OCI-M1 (cell line): ENCODE results near the gene RUNX1.

ENCODE experiments used
- DNase-seq: peaks from one replicate; lab custom pipeline; 2025; lab: John Stamatoyannopoulos, UW

Gene RUNX1

DNA sequence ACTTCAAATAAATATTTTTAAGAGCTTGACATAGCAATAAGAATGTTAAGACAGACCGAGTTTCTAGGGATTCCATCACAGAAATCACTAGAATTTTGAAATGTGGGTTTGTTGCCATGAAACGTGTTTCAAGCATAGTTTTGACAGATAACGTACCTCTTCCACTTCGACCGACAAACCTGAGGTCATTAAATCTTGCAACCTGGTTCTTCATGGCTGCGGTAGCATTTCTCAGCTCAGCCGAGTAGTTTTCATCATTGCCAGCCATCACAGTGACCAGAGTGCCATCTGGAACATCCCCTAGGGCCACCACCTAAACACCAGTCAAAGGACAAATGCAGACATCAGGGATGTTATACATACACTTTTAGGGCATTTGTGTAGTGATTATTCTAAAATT is 168.7 kb downstream of the RUNX1 start:
- DNase-seq: no peak

DNA sequence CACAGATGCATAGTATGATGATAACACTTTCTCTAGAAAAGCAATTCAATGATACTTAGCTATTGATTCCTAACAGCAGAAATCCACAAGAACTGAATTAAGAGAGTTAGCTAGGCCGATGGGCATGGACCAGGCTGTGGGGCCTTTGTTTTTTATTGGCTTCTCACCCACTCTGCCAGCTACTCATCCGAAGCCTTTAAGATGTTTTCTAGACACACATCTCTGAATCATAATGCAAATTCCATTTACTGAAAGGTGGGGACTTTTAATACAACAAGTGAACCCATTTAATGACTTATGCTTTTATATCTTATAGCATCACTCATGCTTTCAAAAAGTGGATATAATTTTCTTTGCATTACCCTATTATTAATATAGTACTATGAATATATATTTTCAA is 170.2 kb downstream of the RUNX1 start:
- no peak for DNase-seq

DNA sequence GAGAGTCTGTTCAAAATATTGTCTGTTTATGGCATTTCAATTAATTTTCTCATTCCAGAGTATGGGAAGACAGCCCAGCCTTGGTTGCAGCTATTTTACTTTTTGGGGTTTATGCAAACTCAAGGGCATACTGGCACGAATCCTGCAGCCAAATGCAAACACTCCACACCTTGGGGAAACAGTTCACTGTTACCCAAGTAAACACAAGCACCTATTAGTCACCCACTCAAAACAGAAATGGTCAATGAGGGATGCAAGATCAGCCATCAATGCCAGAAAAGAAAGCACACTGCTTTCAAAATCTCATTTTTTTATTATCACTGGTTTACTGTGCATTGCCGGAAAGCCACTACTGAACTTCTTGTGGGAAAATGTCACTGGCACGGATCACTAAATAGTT is 170.6 kb downstream of the RUNX1 start:
- no peak for DNase-seq

- DNase-seq: no peak
Measured at GRCh38 chr21:34877485-34878128, 171.5 kb downstream of the RUNX1 start.

DNA sequence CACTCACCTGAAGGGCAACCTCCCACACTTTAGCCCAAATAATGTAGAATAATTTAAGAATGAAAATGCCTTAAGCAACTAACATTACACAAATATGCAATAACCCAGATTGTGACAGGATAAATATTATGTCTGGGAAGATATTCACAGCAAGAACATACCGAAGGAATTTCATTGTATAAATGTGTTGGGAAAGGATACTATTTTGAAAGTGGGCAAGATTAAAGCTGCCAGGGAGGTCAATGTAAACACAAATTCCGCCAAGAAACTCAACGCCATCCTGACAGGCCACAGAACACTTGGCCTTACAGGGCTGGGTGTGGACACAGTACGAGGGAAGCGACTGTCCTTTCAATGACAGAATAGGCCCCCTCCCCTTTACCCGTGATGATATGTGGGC is 173.3 kb downstream of the RUNX1 start:
- DNase-seq: no peak

DNA sequence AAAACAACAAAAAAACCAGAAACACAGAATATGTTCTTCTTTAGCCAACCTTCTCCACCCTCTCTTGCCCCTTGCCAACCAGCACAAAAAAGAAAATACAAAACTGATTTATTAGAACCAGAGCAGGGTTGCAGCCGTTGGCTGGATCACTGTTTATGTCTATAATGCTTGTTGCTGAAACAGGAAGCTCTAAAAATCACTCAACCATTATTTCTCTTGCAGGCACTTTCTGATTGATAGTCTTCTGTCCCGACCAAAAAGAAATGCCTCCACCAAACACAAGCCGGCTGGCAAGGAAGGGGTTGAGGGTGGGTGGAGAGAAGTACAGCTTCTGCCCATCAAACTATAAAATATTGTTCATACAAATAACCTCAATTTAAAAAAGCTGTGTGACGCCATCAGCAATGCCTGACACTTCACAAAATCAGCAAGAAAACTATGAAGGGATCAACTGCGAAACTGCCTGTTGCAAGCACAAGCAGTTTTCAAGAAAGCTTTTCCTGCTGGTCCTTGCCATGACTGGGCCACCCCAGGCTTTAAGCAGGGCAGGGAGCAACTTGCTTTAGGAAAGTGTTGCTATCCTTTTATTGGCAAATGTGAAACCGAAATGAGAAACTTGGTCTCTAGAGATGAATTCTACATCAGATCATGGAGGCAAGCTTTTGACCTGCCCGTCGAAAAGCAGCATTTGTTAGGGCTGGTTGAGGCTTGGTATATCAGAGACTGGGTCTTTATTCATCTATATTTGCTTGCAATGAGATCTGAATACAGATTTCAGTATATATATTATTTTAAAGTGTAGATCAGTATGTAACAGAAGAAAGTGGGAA is 174.2 kb downstream of the RUNX1 start:
- no peak for DNase-seq

GRCh38 chr21:34871026-34871908 is 177.8 kb downstream of the RUNX1 start:
- DNase-seq: no peak

- DNase-seq: no peak
Measured at GRCh38 chr21:34870246-34870645, 178.9 kb downstream of the RUNX1 start.

GRCh38 chr21:34869545-34869944 is 179.6 kb downstream of the RUNX1 start:
- no peak for DNase-seq

DNA sequence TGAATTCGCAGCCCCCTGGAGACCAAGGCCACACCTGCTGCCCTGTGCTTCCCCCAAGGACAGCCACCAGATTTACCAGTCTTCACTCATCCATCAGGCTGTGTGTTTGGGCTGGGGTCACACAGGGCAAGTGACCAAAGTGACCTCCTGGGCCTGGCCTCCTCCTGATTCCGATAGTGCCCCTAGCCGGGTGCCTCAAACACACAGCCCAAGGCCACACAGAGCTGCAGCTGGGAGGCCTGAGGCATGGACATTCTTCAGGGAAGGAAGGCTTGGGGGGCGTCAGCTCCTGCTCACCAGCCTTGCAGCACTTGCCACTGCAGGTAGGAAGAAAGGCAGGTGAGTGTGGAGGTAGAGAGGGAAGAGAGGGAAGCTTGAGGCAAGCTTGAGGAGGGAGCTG is 181.3 kb downstream of the RUNX1 start:
- DNase-seq: no peak

- no peak for DNase-seq
Measured at GRCh38 chr21:34865400-34866241, 183.5 kb downstream of the RUNX1 start.

DNA sequence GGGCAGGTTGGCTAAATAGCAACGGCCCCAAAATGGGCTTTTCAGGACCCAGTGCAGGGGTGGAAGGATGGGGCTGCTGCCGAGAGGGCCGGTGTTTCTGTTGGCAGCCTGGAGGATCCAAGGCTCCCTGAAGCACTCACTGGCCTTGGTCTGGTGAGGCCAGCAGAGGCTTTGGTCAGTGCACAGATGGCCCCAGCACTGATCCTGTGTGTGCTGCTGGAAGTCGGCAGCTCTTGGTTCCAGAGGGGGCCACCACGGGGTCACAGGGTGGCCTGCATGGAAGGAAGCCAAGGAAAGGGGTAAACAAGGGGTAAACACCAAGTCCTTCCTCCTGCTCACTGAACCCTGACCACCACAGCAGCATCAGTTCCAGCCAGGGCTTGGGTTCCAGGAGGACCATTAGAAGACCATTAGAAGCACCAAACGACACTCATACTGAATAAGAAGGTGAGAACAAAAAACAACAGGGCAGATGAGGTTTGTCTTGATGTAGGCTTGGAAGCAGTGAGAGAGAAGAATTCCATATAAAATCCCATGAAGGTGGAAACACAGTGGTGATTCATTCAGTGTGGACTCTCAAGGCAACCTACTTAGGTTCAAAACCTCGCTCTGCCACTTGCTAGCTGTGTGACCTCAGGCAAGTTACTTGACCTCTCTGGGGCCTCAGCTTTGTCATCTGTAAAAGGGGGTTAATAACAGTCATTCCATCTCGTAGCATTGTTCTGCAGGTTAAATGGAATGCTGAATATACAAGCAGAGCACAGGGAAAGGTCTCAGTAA is 184.5 kb downstream of the RUNX1 start:
- DNase-seq: no peak

- no peak for DNase-seq
Measured at GRCh38 chr21:34862951-34863350, 186.2 kb downstream of the RUNX1 start.

DNA sequence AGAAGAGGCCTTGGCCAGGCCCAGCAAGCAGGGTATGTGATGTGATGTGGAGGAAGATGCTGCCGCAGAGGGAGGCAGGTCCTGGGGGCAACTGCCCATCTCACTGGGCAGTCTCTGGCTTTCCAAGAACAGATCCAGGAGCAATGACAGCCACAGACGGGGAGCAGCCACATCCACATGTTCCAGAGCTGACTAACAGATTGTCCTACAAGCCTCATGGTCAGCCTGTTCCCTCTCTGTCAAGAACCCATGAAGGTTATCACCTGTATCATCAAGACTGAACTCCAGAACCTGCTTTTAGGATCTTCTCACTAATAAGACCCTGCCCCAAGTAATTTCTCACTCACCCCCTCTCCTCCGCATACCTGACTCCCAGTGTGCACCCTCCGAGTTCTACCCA is 187.8 kb downstream of the RUNX1 start:
- no peak for DNase-seq

DNA sequence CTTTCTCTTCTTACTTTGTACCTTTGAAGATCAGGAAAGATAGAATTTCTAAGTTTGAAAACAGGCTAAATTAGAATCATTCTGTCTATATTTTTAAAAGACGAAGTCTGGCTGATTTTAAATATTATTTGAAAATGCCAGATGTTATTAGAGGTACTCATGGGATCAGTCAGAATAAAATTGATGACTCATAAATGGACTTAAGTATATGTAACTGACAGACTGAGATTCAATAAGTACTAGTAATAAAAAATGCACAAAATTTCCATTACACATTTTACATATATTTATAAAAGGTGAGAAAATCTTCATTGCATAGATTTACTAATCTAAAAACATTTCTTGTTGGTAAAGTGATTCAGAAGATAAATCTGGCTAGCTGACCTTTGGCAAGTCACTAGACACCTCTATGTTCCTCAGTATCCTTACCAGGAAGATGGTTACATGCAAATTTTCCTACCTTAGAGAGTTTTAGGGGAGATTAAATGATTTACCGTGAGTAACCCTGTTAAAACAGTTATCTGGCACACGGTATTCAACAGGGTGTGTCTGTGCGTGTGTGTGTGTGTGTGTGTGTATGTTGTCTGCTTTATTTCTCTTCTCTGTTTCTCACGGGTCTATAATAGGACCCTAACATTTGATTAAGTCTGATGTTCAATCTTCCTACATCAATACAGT is 189.0 kb downstream of the RUNX1 start:
- DNase-seq: no peak

DNA sequence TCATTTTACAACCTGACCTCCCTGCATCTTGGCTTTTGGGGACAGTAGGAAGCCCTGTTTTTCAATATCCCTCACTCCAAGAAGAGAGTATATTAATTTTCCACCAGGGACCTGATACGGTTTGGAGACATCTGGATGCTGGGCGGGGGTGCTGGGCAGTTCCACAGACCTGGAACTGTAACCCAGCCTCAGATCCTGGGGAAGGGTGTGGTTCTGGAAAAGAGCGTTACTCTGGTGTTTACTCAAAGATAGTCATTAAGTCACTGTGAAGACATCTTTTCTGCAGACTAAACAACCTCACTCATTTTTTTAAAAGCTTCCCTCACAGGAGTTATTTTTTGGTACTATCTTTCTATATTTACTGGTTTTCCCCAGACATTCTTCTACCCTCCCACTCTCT is 190.5 kb downstream of the RUNX1 start:
- DNase-seq: no peak

GRCh38 chr21:34857874-34858273 is 191.2 kb downstream of the RUNX1 start:
- no peak for DNase-seq

GRCh38 chr21:34857122-34857713 is 191.9 kb downstream of the RUNX1 start:
- DNase-seq: no peak

GRCh38 chr21:34852448-34852847 is 196.7 kb downstream of the RUNX1 start:
- DNase-seq: no peak

DNA sequence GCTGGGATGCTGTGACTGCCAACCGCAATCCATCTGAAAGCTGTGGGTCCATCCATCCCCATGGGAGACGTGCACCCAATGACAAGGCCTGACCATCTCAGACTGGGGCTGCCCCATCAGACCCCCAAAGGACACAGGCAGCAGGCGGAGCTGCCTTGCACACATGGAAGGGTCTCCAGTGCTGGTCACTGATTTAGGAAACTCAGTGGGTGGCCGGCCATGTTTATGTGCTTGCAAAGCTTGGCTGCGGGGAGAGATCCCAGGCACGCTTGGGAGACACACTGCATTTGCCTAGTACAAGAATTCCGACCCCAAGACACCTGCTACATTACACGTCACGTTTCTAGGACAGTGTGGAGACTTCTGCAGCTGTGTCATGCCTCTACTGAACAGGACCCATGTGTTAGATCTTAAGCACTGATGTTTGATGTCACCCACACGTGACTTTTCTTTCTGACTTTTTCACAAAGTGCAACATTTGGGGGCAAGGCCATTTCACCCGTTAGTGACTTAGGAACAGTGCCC is 198.9 kb downstream of the RUNX1 start:
- no peak for DNase-seq
